HG03095 (cell line): ENCODE results near the gene TBX6.
"Not testable (repeated sequence)": the region's sequence is repeated elsewhere in the genome, so short reads cannot be mapped to it uniquely, and the experiment has no call there.

Source experiments
- ATAC-seq: cut with Tn5 transposase; IDR thresholded peaks from one replicate; pipeline ENCODE4 v1.9.1; 2021; ENCODE audit warnings: moderate library complexity; ENCODE audit not compliant: unreplicated experiment

Gene TBX6

GRCh38 chr16:30091474-30092372, at the start of gene TBX6:
TSS of gene TBX6 (minus strand) at chr16:30091924. CDS start at chr16:30091193, 731 bp downstream.
- peak; percentile 49 for ATAC-seq

- no peak for ATAC-seq
Observed at GRCh38 chr16:30139583-30140481, 48.1 kb upstream of the TBX6 start.

GRCh38 chr16:30137897-30138296, 46.2 kb upstream of the TBX6 start:
- ATAC-seq = no peak

- no peak for ATAC-seq
Observed at GRCh38 chr16:30136971-30137605, 45.4 kb upstream of the TBX6 start.

GRCh38 chr16:30132591-30132990, 40.9 kb upstream of the TBX6 start:
- ATAC-seq = no peak

GRCh38 chr16:30131869-30132475, 40.2 kb upstream of the TBX6 start:
- ATAC-seq = no peak

GRCh38 chr16:30127993-30128392, 36.3 kb upstream of the TBX6 start:
- ATAC-seq = no peak

- not testable (repeated sequence) for ATAC-seq
Observed at GRCh38 chr16:30125690-30126089, 34.0 kb upstream of the TBX6 start.

- ATAC-seq = no peak
Observed at GRCh38 chr16:30124985-30125379, 33.3 kb upstream of the TBX6 start.

- no peak for ATAC-seq
Observed at GRCh38 chr16:30122604-30123160, 31.0 kb upstream of the TBX6 start.

GRCh38 chr16:30121741-30122571, 30.2 kb upstream of the TBX6 start:
- ATAC-seq = no peak

- ATAC-seq = no peak
Observed at GRCh38 chr16:30120340-30121105, 28.8 kb upstream of the TBX6 start.

- no peak for ATAC-seq
Observed at GRCh38 chr16:30119428-30119827, 27.7 kb upstream of the TBX6 start.

GRCh38 chr16:30117768-30118167, 26.0 kb upstream of the TBX6 start:
- ATAC-seq = no peak

GRCh38 chr16:30116291-30117207, 24.8 kb upstream of the TBX6 start:
- no peak for ATAC-seq

- no peak for ATAC-seq
Observed at GRCh38 chr16:30115238-30115637, 23.5 kb upstream of the TBX6 start.

- ATAC-seq = not testable (repeated sequence)
Observed at GRCh38 chr16:30114833-30115232, 23.1 kb upstream of the TBX6 start.

- no peak for ATAC-seq
Observed at GRCh38 chr16:30114411-30114810, 22.7 kb upstream of the TBX6 start.
